GDM1 (cell line): ENCODE data around the gene POLR1E.
A peak's percentile ranks its signal among the peaks of the same experiment; 100 is the strongest.

ENCODE experiments used
- DNase-seq: peaks from one replicate; lab custom pipeline; 2025; lab: John Stamatoyannopoulos, UW

POLR1E gene

GRCh38 chr9:37485389-37486255 lies at the start of gene POLR1E:
TSS of gene POLR1E (plus strand) at chr9:37485948. CDS start at chr9:37486048, 100 bp downstream.
- DNase-seq, result peak; percentile 92

- DNase-seq, result no peak
Measured at GRCh38 chr9:37436540-37436939, 49.2 kb upstream of the POLR1E start.

GRCh38 chr9:37437010-37437409 lies 48.7 kb upstream of the POLR1E start:
- DNase-seq, result no peak

DNA sequence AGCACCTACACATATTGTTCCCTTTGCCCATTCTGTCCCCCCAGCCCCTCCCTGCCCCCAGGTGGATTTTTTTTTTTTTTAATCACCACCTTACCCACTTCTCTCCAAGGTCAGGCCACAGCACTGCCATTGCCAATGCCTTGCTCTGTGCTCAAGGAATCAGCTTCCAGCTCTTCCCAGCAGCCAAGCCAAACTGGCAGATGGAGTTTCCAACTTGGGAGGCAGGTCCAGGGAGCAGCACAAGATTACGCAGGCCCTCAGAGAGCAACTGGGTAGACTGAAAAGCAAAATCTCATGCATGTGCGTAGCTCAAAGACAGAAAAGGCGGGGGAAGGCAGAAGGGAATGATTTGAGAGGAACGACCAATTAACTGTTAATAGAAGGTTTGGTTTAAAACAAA lies 48.1 kb upstream of the POLR1E start:
- DNase-seq, result no peak

DNA sequence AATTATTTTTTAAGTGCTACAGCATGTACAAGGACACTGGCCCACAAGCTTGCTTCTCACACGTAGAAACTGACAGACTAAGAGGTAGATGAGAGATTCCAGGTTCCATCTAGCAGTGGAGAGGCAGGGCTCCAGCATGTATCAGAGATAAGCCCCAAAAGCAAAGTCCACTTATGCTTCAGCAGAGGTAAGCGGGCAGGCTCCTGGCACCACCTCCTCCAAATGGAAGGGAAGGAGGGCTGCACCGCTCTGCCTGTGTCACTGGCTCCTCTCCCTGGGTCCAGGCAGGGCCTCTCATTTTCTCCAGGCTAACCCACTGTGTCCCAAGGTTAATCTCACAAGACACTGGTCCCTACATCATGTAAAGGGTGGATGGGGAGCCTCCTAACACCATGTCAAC lies 47.4 kb upstream of the POLR1E start:
- no peak for DNase-seq

- DNase-seq, result no peak
Measured at GRCh38 chr9:37441776-37442370, 43.9 kb upstream of the POLR1E start.

- no peak for DNase-seq
Measured at GRCh38 chr9:37442556-37442955, 43.2 kb upstream of the POLR1E start.

- DNase-seq, result no peak
Measured at GRCh38 chr9:37443566-37443965, 42.2 kb upstream of the POLR1E start.

- no peak for DNase-seq
Measured at GRCh38 chr9:37444890-37445289, 40.9 kb upstream of the POLR1E start.

DNA sequence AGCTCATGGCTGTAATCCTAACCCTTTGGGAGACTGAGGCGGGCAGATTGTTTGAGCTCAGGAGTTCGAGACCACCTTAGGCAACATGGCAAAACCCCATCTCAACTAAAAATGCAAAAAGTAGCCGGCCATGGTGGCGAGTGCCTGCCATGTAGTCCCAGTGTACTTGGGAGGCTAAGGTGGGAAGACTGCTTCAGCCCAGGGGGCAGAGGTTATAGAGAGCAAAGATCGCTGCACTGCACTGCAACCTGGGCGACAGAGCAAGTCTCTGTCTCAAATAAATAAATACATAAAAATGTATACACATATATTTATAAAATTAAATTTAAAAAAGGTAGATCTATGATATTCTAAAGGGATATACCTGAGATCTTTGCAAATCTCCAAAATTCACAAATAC lies 39.9 kb upstream of the POLR1E start:
- DNase-seq, result no peak

DNA sequence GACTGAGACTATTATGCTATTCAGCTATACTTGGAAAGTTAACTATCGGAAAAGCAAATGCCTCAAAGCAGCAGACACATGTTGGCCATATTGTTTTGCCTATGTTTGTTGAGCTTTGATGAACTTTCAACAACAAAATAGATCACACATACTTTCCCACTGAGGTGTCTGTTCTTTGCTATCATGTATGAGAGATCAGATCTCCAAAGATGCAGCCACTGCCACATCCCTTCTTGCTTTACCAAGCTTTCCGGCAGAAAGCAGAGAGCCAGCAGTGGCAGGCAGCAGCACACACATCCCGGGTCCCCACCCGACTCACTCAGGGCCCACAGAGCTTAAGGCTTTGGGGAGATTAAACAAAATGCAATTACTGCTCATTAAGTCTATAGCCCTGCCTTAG lies 39.3 kb upstream of the POLR1E start:
- no peak for DNase-seq

DNA sequence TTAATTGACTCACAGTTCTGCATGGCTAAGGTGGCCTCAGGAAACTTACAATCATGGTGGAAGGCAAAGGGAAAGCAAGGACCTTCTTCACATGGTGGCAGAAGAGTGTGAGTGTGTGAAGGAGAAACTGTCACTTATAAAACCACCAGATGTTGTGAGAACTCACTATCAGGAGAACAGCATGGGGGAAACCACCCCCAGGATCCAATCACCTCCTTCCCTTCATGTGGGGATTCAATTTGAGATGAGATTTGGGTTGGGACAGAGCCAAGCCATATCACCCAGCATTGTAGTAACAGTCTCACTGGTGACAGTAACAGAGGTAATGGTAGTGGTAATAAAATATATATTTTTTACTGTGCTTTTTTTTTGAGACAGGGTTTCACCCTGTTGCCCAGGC lies 38.6 kb upstream of the POLR1E start:
- no peak for DNase-seq

DNA sequence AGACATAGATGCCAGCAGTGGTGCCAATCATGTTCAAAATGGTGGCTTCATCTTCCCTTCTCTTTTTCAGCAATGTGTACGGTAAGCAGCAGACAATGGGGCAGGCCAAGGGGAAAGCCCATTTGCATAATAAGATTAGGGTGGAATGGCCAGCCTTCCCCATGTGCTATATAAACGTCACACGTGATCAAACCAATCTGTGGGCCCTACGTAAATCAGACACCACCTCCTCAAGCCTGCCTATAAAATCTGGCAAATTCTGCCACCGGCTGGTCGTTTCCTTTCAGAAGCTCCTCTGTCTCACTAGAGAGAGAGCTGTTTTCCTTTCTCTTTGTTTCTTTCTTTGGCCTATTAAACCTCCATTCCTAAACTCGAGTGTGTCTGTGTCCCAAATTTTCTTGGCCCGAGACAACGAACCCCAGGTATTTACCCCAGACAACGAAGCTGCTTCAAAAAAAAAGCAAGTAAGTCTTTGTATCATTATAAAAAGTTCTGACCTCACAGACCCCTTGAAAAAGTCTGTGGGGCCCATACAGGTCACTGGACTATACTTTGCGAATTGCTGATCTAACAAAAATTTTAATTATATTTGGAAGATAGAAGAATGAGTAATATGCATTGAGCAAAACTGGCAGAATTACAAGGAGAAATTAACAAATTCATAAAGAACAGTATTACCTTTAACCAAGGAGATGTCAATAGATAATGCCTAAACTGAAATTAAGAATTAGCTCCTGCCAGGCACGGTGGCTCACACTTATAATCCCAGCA lies 35.7 kb upstream of the POLR1E start:
- DNase-seq, result no peak

DNA sequence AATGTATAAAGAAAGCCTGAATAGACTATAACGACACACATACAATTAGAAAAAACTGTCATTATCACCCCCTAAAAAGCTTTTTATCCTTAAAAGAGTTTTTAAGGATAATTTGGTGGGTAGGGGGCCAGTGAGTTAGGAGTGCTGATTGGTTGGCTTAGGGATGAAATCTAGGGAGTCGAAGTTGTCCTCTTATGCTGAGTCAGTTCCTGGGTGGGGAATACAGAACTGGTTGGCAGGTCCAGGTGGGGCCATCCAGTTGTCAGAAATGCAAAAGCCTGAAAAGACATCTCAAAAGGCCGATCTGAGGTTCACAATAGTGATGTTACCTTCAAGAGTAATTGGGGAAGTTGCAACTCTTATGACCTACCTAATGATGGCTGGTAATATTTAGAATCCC lies 34.1 kb upstream of the POLR1E start:
- DNase-seq, result no peak

DNA sequence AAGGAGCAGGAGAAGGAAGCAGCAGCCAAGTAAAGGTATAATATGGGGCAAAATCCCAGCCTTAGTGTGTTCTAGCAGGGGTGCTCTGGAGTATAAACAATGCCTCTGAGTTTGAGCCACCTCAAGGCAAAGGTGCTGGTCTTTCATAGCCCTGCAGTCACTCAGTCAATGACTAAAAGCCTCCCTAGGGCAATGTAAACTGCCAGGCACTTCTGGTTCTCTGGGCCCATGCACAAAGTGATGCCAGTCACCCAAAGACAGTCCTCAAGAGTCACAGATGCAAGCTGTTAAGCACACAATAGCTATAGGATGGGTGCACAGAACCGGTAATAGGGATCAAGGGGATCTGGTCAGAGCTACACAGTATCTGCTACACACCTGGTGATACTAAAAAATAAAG lies 33.1 kb upstream of the POLR1E start:
- no peak for DNase-seq

DNA sequence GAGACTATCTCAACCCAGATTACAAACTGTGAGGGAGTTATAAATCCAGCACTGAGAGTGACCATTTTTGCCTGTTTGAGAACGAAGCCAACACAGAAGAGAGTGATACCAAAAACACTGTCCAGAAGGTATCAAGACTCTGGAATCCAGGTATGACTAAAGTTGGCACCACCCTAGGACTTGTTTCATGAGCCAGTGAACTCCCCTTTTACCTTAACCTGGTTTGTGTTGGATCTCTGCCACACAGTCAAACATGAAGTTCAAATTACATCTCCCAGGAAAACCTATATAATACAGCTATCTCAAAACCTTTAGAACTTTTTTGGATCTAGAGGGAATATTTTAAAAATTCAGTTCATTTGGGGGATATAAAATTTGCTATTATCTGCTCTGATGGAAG lies 31.9 kb upstream of the POLR1E start:
- no peak for DNase-seq

- no peak for DNase-seq
Measured at GRCh38 chr9:37454238-37454637, 31.5 kb upstream of the POLR1E start.

- DNase-seq, result no peak
Measured at GRCh38 chr9:37455884-37456647, 29.7 kb upstream of the POLR1E start.

- DNase-seq, result no peak
Measured at GRCh38 chr9:37456817-37457216, 28.9 kb upstream of the POLR1E start.

DNA sequence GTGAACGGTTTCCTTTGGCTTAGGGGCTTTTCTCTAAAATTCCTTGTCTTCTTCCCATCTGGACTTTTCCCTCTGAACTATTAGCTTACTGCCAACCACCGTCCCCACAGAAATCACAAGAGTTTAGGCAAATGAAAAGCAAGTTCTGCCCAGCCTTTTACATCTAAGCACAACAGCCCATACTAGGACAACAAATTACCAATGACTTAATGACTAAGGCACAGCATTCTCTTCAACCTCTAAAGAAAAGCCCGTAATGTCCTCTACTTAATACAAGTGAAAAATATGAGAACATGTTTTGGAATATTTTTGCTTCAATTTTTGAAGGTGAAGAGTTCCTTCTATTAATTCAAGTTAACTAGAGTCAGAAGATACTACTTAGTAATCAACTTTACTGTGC lies 21.7 kb upstream of the POLR1E start:
- DNase-seq, result no peak

DNA sequence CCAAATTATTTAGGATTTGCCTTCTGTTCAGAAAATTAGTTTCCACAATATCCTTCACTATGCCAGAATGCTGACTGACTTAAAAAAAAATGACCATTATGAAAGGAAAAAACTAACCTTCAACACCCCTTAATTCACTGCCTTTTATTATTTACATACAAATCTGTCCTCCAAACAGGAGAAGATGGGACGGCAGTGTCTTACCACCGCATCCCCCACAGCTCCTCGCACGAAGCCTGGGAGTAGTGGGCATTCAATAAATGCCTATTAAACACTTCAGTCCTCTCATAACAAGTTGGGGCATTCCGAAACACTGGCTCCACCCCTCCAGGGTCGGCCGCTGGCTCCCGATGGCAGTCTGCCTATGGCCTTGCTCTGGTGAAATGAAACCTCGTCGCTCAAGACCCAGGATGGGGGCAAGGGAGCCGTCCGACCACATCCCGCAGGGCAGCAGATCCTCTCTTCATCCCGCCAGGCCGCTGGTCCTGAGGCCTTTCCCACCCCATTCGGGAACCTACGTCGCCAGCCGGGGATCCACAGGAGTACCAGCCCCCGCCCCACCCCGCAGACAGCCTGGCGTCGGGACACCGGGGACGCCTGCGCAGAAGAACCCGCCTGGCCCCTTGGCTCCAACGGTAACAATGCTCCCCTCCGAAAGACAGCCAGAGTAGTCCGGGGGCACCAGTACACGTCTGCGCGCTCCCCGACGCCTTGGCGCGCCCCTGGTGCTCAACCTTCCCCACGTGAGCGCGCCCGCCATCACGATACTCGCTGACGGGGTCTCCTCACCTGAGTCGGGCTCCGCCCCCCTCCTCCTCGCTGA lies 21.1 kb upstream of the POLR1E start:
- no peak for DNase-seq
